ENCODE data around the gene COL11A2. TPM values are rescaled to one million over a fixed set of nuclear protein-coding genes. Genes with fewer than 3 reads are reported as not detected.

The COL11A2 gene
- total and polyA plus RNA-seq, 4 donors = 0.13 to 3.6 (median 1.6) TPM

GRCh38 chr6:33124947-33125346 is 67.3 kb downstream of the COL11A2 start:
- no peaks in the 10 kb centered on the region for H3K36me3 ChIP-seq (ENCODE audit: control insufficient read depth in 1 of 2, insufficient read depth in 2 of 2, low read length in 1 of 2)
- no peak for DNase-seq
- ATAC-seq (ENCODE audit: low FRiP score) = no peak
- intact Hi-C loops (cut with DNase I) = no loop called here
- peaks cover 4% of the 10 kb centered on the region for H3K9me3 ChIP-seq (ENCODE audit: control insufficient read depth, low read length)
- H3K27ac ChIP-seq (ENCODE audit: low read depth in 1 of 2, low read length in 2 of 2) = no peak overlapping the region
- no peak overlapping the region for H3K4me3 ChIP-seq (ENCODE audit: low read length in 2 of 2)
- H3K4me1 ChIP-seq (ENCODE audit: control insufficient read depth in 1 of 2, insufficient read depth in 2 of 2, low read length in 2 of 2) = no peaks in the 10 kb centered on the region
- no peaks in the 10 kb centered on the region for H3K27me3 ChIP-seq (ENCODE audit: control insufficient read depth in 1 of 2, insufficient read depth in 2 of 2, low read length in 1 of 2)
- WGBS, 2 donors = 76 to 81% methylated on average over 4 of the region's 4 CpGs

GRCh38 chr6:33124525-33124901 is 67.8 kb downstream of the COL11A2 start:
- Histone ChIP-seq H3K4me1 (ENCODE audit: control insufficient read depth in 1 of 2, insufficient read depth in 2 of 2, low read length in 2 of 2) (no peaks in the 10 kb centered on the region), H3K36me3 (ENCODE audit: control insufficient read depth in 1 of 2, insufficient read depth in 2 of 2, low read length in 1 of 2) (no peaks in the 10 kb centered on the region), H3K27ac (ENCODE audit: low read depth in 1 of 2, low read length in 2 of 2) (no peak overlapping the region), H3K9me3 (ENCODE audit: control insufficient read depth, low read length) (peaks cover 4% of the 10 kb centered on the region), H3K4me3 (ENCODE audit: low read length in 2 of 2) (no peak overlapping the region), H3K27me3 (ENCODE audit: control insufficient read depth in 1 of 2, insufficient read depth in 2 of 2, low read length in 1 of 2) (no peaks in the 10 kb centered on the region)
- ATAC-seq (ENCODE audit: low FRiP score) (no peak), DNase-seq (no peak)
- intact Hi-C loops (cut with DNase I) = no loop called here
- WGBS, 2 donors = 64 to 76% methylated on average over 4 of the region's 4 CpGs

GRCh38 chr6:33123732-33124524 is 68.3 kb downstream of the COL11A2 start:
- intact Hi-C loops (cut with DNase I) = no loop called here
- H3K9me3 ChIP-seq (ENCODE audit: control insufficient read depth, low read length) = peaks cover 4% of the 10 kb centered on the region
- H3K27me3 ChIP-seq (ENCODE audit: control insufficient read depth in 1 of 2, insufficient read depth in 2 of 2, low read length in 1 of 2) = no peaks in the 10 kb centered on the region
- H3K4me1 ChIP-seq (ENCODE audit: control insufficient read depth in 1 of 2, insufficient read depth in 2 of 2, low read length in 2 of 2) = no peaks in the 10 kb centered on the region
- no peak overlapping the region for H3K27ac ChIP-seq (ENCODE audit: low read depth in 1 of 2, low read length in 2 of 2)
- H3K36me3 ChIP-seq (ENCODE audit: control insufficient read depth in 1 of 2, insufficient read depth in 2 of 2, low read length in 1 of 2) = no peaks in the 10 kb centered on the region
- DNase-seq (no peak), ATAC-seq (ENCODE audit: low FRiP score) (no peak)
- 71 to 86% methylated on average over 20 of the region's 20 CpGs for WGBS, 2 donors
- H3K4me3 ChIP-seq (ENCODE audit: low read length in 2 of 2) = no peak overlapping the region

- ATAC-seq (ENCODE audit: low FRiP score) (no peak), DNase-seq (no peak)
- Histone ChIP-seq H3K4me1 (ENCODE audit: control insufficient read depth in 1 of 2, insufficient read depth in 2 of 2, low read length in 2 of 2) (no peaks in the 10 kb centered on the region), H3K36me3 (ENCODE audit: control insufficient read depth in 1 of 2, insufficient read depth in 2 of 2, low read length in 1 of 2) (no peaks in the 10 kb centered on the region), H3K4me3 (ENCODE audit: low read length in 2 of 2) (no peak overlapping the region), H3K27ac (ENCODE audit: low read depth in 1 of 2, low read length in 2 of 2) (no peak overlapping the region), H3K27me3 (ENCODE audit: control insufficient read depth in 1 of 2, insufficient read depth in 2 of 2, low read length in 1 of 2) (no peaks in the 10 kb centered on the region), H3K9me3 (ENCODE audit: control insufficient read depth, low read length) (peaks cover 4% of the 10 kb centered on the region)
- 81 to 84% methylated on average over 6 of the region's 6 CpGs for WGBS, 2 donors
- intact Hi-C loops (cut with DNase I) = no loop called here
Observed at GRCh38 chr6:33123181-33123580, 69.1 kb downstream of the COL11A2 start.

- Histone ChIP-seq H3K27me3 (ENCODE audit: control insufficient read depth in 1 of 2, insufficient read depth in 2 of 2, low read length in 1 of 2) (no peaks in the 10 kb centered on the region), H3K27ac (ENCODE audit: low read depth in 1 of 2, low read length in 2 of 2) (no peak overlapping the region)
- intact Hi-C loops (cut with DNase I) = no loop called here
Observed at GRCh38 chr6:33120001-33120400, 72.3 kb downstream of the COL11A2 start.

GRCh38 chr6:33118525-33119123 is 73.6 kb downstream of the COL11A2 start:
- Histone ChIP-seq H3K27ac (ENCODE audit: low read depth in 1 of 2, low read length in 2 of 2) (no peak overlapping the region), H3K9me3 (ENCODE audit: control insufficient read depth, low read length) (peaks cover 2% of the 10 kb centered on the region), H3K4me1 (ENCODE audit: control insufficient read depth in 1 of 2, insufficient read depth in 2 of 2, low read length in 2 of 2) (no peaks in the 10 kb centered on the region), H3K27me3 (ENCODE audit: control insufficient read depth in 1 of 2, insufficient read depth in 2 of 2, low read length in 1 of 2) (no peaks in the 10 kb centered on the region), H3K4me3 (ENCODE audit: low read length in 2 of 2) (no peak overlapping the region), H3K36me3 (ENCODE audit: control insufficient read depth in 1 of 2, insufficient read depth in 2 of 2, low read length in 1 of 2) (no peaks in the 10 kb centered on the region)
- intact Hi-C loops (cut with DNase I) = loop anchor here (1.0 to 5.0 kb wide), 2 partner anchors 129 to 130 kb away; no protein-coding TSS in a partner anchor
- DNase-seq (no peak), ATAC-seq (ENCODE audit: low FRiP score) (peak; percentile 70)
- WGBS, 2 donors = 0% methylated on average over 3 of the region's 3 CpGs

More at GRCh38 chr6:33120001-33120400, 72.3 kb downstream of the COL11A2 start:
- no peaks in the 10 kb centered on the region for H3K36me3 ChIP-seq (ENCODE audit: control insufficient read depth in 1 of 2, insufficient read depth in 2 of 2, low read length in 1 of 2)
- H3K4me3 ChIP-seq (ENCODE audit: low read length in 2 of 2) = no peak overlapping the region
- no peaks in the 10 kb centered on the region for H3K4me1 ChIP-seq (ENCODE audit: control insufficient read depth in 1 of 2, insufficient read depth in 2 of 2, low read length in 2 of 2)
- peaks cover 4% of the 10 kb centered on the region for H3K9me3 ChIP-seq (ENCODE audit: control insufficient read depth, low read length)
- no peak for DNase-seq
- no peak for ATAC-seq (ENCODE audit: low FRiP score)
- 45 to 55% methylated on average over 3 of the region's 3 CpGs for WGBS, 2 donors

GRCh38 chr6:33117811-33118277 is 74.4 kb downstream of the COL11A2 start:
- Histone ChIP-seq H3K4me3 (ENCODE audit: low read length in 2 of 2) (no peak overlapping the region), H3K9me3 (ENCODE audit: control insufficient read depth, low read length) (no peaks in the 10 kb centered on the region), H3K4me1 (ENCODE audit: control insufficient read depth in 1 of 2, insufficient read depth in 2 of 2, low read length in 2 of 2) (no peaks in the 10 kb centered on the region), H3K36me3 (ENCODE audit: control insufficient read depth in 1 of 2, insufficient read depth in 2 of 2, low read length in 1 of 2) (no peaks in the 10 kb centered on the region), H3K27ac (ENCODE audit: low read depth in 1 of 2, low read length in 2 of 2) (no peak overlapping the region), H3K27me3 (ENCODE audit: control insufficient read depth in 1 of 2, insufficient read depth in 2 of 2, low read length in 1 of 2) (no peaks in the 10 kb centered on the region)
- WGBS, 2 donors = 9 to 11% methylated on average over 9 of the region's 9 CpGs
- DNase-seq = no peak
- intact Hi-C loops (cut with DNase I) = loop anchor here (1.0 to 5.0 kb wide), 2 partner anchors 129 to 130 kb away; no protein-coding TSS in a partner anchor
- no peak for ATAC-seq (ENCODE audit: low FRiP score)

GRCh38 chr6:33116841-33117711 is 75.2 kb downstream of the COL11A2 start:
- no peaks in the 10 kb centered on the region for H3K9me3 ChIP-seq (ENCODE audit: control insufficient read depth, low read length)
- DNase-seq (peak in 1 of 2 donors; percentile 70), ATAC-seq (ENCODE audit: low FRiP score) (peak; percentile 54)
- H3K27me3 ChIP-seq (ENCODE audit: control insufficient read depth in 1 of 2, insufficient read depth in 2 of 2, low read length in 1 of 2) = no peaks in the 10 kb centered on the region
- no peak overlapping the region for H3K4me3 ChIP-seq (ENCODE audit: low read length in 2 of 2)
- 2 to 3% methylated on average over 32 of the region's 32 CpGs for WGBS, 2 donors
- no peak overlapping the region for H3K27ac ChIP-seq (ENCODE audit: low read depth in 1 of 2, low read length in 2 of 2)
- intact Hi-C loops (cut with DNase I) = loop anchor here in 1 of 2 donors (5.0 kb wide), 1 partner anchor 130 kb away; no protein-coding TSS in a partner anchor
- no peaks in the 10 kb centered on the region for H3K4me1 ChIP-seq (ENCODE audit: control insufficient read depth in 1 of 2, insufficient read depth in 2 of 2, low read length in 2 of 2)
- no peaks in the 10 kb centered on the region for H3K36me3 ChIP-seq (ENCODE audit: control insufficient read depth in 1 of 2, insufficient read depth in 2 of 2, low read length in 1 of 2)

All from aorta (tissue), 5 donors.